Aorta (tissue), 5 donors: ENCODE results near the gene RIN3. TPM values are rescaled to one million over a fixed set of nuclear protein-coding genes. Genes with fewer than 3 reads are reported as not detected.
A peak's percentile ranks its signal among the peaks of the same experiment; 100 is the strongest.

ENCODE experiments used
- ATAC-seq: fragments of 200-7000 bp; cut with Tn5 transposase; one replicate; pipeline ENCODE4 v1.9.1; 2022; ENCODE audit warnings: moderate library complexity; ENCODE audit not compliant: low FRiP score
- DNase-seq, 2 donors: peaks; one replicate each; pipeline ENCODE4 v3.0.0-alpha.2; 2020
- H3K27ac ChIP-seq, 2 donors: one replicate each; pipeline ENCODE4 v1.5.1; 2013; ENCODE audit warnings: low read length in 2 of 2, mild to moderate bottlenecking in 2 of 2, moderate library complexity in 2 of 2, control low read depth in 1 of 2, inconsistent platforms in 1 of 2, low read depth in 1 of 2
- H3K27me3 ChIP-seq, 2 donors: one replicate each; pipeline ENCODE4 v1.6.1; 2013; ENCODE audit warnings: control low read depth in 1 of 2, low read length in 1 of 2, mild to moderate bottlenecking in 1 of 2, moderate library complexity in 1 of 2; ENCODE audit not compliant: insufficient read depth in 2 of 2, control insufficient read depth in 1 of 2
- H3K36me3 ChIP-seq, 2 donors: one replicate each; pipeline ENCODE4 v1.6.1; 2013; ENCODE audit warnings: control low read depth in 1 of 2, low read length in 1 of 2, mild to moderate bottlenecking in 1 of 2; ENCODE audit not compliant: insufficient read depth in 2 of 2, control insufficient read depth in 1 of 2
- H3K4me1 ChIP-seq, 2 donors: one replicate each; pipeline ENCODE4 v1.6.1; 2013; ENCODE audit warnings: low read length in 2 of 2, control low read depth in 1 of 2, mild to moderate bottlenecking in 1 of 2, moderate library complexity in 1 of 2; ENCODE audit not compliant: insufficient read depth in 2 of 2, control insufficient read depth in 1 of 2
- H3K4me3 ChIP-seq, 2 donors: one replicate each; pipeline ENCODE4 v1.5.1; 2013; ENCODE audit warnings: low read length in 2 of 2, control low read depth in 1 of 2, mild to moderate bottlenecking in 1 of 2
- H3K9me3 ChIP-seq: one replicate; pipeline ENCODE4 v1.6.1; 2013; ENCODE audit warnings: mild to moderate bottlenecking, low read length; ENCODE audit not compliant: control insufficient read depth
- WGBS, 2 donors: extraction: QIAGEN DNeasy Blood & Tissue Kit; methylation state at CpG; one replicate each; pipeline ENCODE4 v1.1.7; 2013; 5-methylcytosine and 5-hydroxymethylcytosine counted together
- intact Hi-C, 2 donors: fragments of 100-400 bp; cut with DNase I; formaldehyde crosslinking; loops; one replicate each; pipeline versions ENCODE4 v1.14.2 to v1.15.0; 2022
- polyA plus RNA-seq, 2 donors: library from polyadenylated mRNA; stranded (reverse); fragments of 200-250 nt; gene quantifications; one replicate each; pipeline ENCODE4 v1.2.3, GENCODE V29; 2013
- total RNA-seq, 2 donors: library from RNA; stranded (reverse); fragmentation: NEBNext Ultra II Directional; extraction: Animal tissue kit (Norgen Biotek cat#: 25700); gene quantifications; one replicate each; pipeline ENCODE4 v1.2.1, GENCODE V29; 2021
- donor health status: healthy with polysubstance abuse.
- donor health status: Bipolar disorder and iron deficiency.
- donor health status: DM: no; HTN: no; CAD: no.
- donor health status: DM: no; HTN: no; CAD: no.
- donor health status: DM: yes; HTN: yes; CAD: no.

Gene RIN3
- total and polyA plus RNA-seq, 4 donors = 10.5 to 53.8 (median 30.1) TPM

DNA sequence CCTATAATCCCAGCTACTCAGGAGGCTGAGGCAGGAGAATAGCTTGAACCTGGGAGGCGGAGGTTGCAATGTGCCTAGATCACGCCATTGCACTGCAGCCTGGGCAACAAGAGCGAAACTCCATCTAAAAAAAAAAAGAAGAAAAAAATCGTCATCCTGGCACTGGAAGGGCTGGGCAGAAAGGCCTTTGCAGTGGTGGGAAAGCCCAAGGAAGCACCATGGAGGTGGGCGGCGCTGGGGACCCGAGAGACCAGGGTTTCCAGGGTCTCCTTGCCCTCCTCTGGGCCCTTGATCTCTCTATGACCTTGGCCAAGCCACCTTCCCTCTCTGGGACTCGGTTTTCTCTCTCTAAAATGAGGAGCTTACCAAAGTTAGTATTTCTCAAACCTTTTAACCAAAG, 169.5 kb downstream of the RIN3 start:
- Histone ChIP-seq H3K36me3 (peaks cover 0 to 6% of the 10 kb centered on the region in 2 donors), H3K27ac (no peak overlapping the region), H3K9me3 (no peaks in the 10 kb centered on the region), H3K4me3 (no peak overlapping the region), H3K27me3 (no peaks in the 10 kb centered on the region), H3K4me1 (no peaks in the 10 kb centered on the region)
- intact Hi-C loops = loop anchor here (5.0 to 10.0 kb wide), 2 partner anchors 551 to 558 kb away; partner anchors contain the start of genes CPSF2 (in 1 of the 2) and NDUFB1 (in 1 of the 2)
- ATAC-seq (no peak), DNase-seq (peak; percentile 15 to 55)
- 92 to 93% methylated on average over 8 of the region's 8 CpGs for WGBS, 2 donors

DNA sequence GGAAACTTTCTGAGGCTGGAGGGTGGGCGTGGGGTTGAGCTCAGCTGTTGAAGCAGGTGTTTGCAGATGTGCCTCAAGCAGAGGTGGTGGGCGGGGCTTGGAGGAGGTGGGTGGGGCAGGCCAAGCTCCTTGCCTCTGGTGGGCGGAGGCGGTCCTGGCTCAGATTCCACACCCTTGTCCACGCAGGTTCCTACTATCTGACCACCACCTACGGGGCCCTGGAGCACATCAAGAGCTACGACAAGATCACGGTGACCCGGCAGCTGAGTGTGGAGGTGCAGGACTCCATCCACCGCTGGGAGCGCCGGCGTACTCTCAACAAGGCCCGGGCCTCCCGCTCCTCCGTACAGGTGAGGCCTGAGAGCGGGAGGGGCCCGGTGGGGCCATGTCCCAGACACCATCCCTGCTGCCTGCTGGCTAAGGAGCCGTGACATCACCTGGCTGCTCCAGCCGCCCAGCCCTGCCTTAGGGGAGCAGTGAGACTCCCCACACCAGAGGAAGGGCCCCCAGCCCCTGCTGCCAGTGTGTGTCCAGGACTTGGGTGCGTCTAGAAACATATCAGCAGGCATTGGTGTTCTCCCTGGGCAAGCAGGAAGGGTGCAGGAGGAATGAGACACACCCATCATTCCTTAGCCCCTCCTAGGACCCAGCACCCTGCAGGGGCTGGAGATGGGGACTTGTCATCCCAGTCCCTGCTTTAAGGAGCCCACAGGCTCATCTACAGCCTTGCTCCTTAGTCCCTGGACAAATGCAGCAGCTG, 171.4 kb downstream of the RIN3 start:
- ATAC-seq (no peak), DNase-seq (peak; percentile 53 to 78)
- intact Hi-C loops = loop anchor here (5.0 to 10.0 kb wide), 4 partner anchors 97 to 560 kb away; partner anchors contain the start of genes CPSF2 (in 1 of the 2) and NDUFB1 (in 1 of the 2)
- WGBS, 2 donors = 89 to 90% methylated on average over 21 of the region's 21 CpGs
- no peak overlapping the region for H3K4me3 ChIP-seq
- H3K27me3 ChIP-seq = no peaks in the 10 kb centered on the region
- no peak overlapping the region for H3K27ac ChIP-seq
- H3K9me3 ChIP-seq = no peaks in the 10 kb centered on the region
- no peaks in the 10 kb centered on the region for H3K4me1 ChIP-seq
- peaks cover 0 to 1% of the 10 kb centered on the region in 2 donors for H3K36me3 ChIP-seq

DNA sequence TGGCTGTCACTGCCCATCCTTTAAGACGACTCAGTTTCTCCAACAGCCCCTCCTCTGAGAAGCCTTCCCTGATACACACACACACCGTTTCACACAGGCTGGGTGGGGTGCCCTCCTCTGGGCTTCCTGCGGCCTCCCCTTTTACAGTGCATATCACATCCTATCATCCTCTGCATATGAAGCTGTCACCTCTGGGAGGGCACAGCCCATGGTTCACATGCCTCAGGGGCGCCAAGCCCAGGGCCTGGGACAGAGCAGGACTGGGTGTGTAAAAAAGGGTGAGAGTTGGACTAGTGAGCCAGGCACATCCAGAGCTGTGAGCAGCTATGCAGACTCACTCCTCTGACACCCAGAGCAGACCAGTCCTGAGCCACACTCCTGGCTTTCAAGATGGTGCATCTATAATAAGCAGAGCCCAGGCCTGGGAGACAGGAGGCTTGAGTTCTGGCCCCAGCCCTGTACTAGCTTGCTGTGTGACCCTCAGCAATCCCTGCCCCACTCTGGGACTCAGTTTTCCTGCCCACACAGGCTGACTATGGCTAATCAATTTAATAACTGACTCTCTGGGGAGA, 172.3 kb downstream of the RIN3 start:
- H3K4me1 ChIP-seq = no peaks in the 10 kb centered on the region
- no peak overlapping the region for H3K27ac ChIP-seq
- no peaks in the 10 kb centered on the region for H3K9me3 ChIP-seq
- no peaks in the 10 kb centered on the region for H3K27me3 ChIP-seq
- no peak for ATAC-seq
- WGBS, 2 donors = 94 to 98% methylated on average over 4 of the region's 4 CpGs
- peaks cover 0 to 1% of the 10 kb centered on the region in 2 donors for H3K36me3 ChIP-seq
- intact Hi-C loops = loop anchor here in 1 of 2 donors (5.0 to 10.0 kb wide), 3 partner anchors 96 to 561 kb away; partner anchors contain the start of genes CPSF2 and NDUFB1
- peak; percentile 40 to 56 for DNase-seq
- H3K4me3 ChIP-seq = no peak overlapping the region

DNA sequence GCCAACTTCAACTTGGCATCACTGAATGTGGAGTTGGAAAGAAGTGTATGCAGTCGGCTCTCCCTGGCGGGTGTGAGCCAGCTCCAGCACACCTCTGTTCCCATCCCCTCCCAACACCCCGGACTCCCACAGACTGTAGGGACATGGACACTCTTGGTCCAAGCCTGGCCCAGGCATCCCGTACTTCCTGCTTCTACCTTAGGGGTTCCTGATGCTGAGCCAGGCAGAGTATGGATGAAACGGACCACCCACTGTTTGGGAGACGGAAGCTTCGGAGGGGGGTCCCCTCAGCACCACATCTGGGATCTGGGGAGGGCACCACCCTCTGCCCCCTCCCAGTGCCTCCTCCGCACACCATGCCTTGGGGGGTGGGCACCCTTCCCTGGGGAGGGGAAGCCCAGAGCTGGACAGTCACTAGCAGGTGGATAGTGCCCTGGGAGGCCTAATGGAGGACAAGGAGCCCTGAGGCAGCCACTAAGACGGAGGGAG, 172.9 kb downstream of the RIN3 start:
- Histone ChIP-seq H3K27ac (no peak overlapping the region), H3K4me1 (no peaks in the 10 kb centered on the region), H3K27me3 (no peaks in the 10 kb centered on the region), H3K4me3 (no peak overlapping the region), H3K9me3 (no peaks in the 10 kb centered on the region), H3K36me3 (peaks cover 0 to 1% of the 10 kb centered on the region in 2 donors)
- 71% methylated on average over 9 of the region's 9 CpGs for WGBS, 2 donors
- peak in 1 of 2 donors; percentile 44 for DNase-seq
- intact Hi-C loops = loop anchor here in 1 of 2 donors (5.0 to 10.0 kb wide), 3 partner anchors 96 to 562 kb away; partner anchors contain the start of genes CPSF2 and NDUFB1
- ATAC-seq = no peak

DNA sequence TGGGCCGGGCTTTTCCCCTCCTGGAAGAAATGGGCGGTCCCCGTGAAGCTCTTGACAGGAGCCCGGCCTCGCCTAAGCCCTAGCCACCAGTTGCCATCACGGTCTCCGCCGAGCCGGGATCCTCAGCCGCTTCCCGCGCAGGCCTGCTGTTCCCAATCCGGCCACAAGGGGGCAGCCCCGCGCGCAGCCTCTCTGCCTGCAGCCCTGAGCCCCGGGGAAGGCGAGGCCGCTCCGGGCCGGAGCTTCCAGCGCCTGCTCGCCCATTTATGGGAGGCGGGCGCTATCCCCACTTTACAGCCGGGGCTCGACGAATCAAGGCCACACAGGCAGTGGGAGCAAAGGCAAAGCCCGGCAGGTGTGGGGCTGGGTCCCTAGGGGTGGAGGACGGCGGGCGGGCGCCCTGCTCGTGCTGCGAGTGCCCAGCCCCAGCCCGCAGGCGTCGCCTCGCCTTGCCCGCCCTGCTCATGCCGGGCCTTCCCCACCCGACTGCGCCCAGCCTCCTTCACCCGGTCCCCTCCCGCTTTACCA, 173.4 kb downstream of the RIN3 start:
- intact Hi-C loops = loop anchor here in 1 of 2 donors (5.0 to 10.0 kb wide), 3 partner anchors 95 to 562 kb away; partner anchors contain the start of genes CPSF2 and NDUFB1
- peak; percentile 85 to 95 for DNase-seq
- Histone ChIP-seq H3K9me3 (no peaks in the 10 kb centered on the region), H3K4me1 (no peaks in the 10 kb centered on the region), H3K27ac (no peak overlapping the region), H3K36me3 (peaks cover 0 to 1% of the 10 kb centered on the region in 2 donors), H3K4me3 (no peak overlapping the region), H3K27me3 (no peaks in the 10 kb centered on the region)
- 1 to 5% methylated on average over 39 to 45 of the region's 45 CpGs for WGBS, 2 donors
- peak; percentile 93 for ATAC-seq

DNA sequence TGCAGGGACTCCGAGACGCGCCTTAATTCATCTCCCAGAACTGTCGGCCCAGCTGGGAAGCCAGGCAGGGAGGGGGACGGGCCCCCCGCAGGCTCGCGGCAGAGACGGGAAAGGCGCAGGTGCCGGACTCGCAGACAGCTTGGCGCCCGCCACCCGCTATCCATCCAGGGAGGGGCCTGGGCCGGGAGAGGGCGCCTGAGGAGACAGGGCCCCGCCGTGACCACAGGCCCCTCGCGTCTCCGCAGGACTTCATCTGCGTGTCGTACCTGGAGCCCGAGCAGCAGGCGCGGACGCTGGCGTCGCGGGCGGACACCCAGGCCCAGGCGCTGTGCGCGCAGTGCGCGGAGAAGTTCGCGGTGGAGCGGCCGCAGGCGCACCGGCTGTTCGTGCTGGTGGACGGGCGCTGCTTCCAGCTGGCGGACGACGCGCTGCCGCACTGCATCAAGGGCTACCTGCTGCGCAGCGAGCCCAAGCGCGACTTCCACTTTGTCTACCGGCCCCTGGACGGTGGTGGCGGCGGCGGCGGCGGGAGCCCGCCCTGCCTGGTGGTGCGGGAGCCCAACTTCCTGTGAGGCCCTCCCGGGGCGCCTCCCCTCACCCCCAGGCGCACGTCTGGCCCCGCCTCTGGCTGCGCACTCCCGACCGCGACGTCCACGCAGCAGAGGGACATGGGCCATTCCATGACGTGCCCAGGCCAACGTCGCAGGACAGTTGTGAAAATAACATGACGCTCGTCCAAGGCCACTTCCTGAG, 174.3 kb downstream of the RIN3 start:
- DNase-seq = peak in 1 of 2 donors; percentile 59
- ATAC-seq = peak; percentile 3
- H3K27me3 ChIP-seq = no peaks in the 10 kb centered on the region
- WGBS, 2 donors = 37 to 42% methylated on average over 75 to 80 of the region's 80 CpGs
- no peak overlapping the region for H3K27ac ChIP-seq
- intact Hi-C loops = loop anchor here in 1 of 2 donors (5.0 to 10.0 kb wide), 3 partner anchors 94 to 563 kb away; partner anchors contain the start of genes CPSF2 and NDUFB1
- H3K36me3 ChIP-seq = no peaks in the 10 kb centered on the region
- no peaks in the 10 kb centered on the region for H3K4me1 ChIP-seq
- no peaks in the 10 kb centered on the region for H3K9me3 ChIP-seq
- H3K4me3 ChIP-seq = no peak overlapping the region

DNA sequence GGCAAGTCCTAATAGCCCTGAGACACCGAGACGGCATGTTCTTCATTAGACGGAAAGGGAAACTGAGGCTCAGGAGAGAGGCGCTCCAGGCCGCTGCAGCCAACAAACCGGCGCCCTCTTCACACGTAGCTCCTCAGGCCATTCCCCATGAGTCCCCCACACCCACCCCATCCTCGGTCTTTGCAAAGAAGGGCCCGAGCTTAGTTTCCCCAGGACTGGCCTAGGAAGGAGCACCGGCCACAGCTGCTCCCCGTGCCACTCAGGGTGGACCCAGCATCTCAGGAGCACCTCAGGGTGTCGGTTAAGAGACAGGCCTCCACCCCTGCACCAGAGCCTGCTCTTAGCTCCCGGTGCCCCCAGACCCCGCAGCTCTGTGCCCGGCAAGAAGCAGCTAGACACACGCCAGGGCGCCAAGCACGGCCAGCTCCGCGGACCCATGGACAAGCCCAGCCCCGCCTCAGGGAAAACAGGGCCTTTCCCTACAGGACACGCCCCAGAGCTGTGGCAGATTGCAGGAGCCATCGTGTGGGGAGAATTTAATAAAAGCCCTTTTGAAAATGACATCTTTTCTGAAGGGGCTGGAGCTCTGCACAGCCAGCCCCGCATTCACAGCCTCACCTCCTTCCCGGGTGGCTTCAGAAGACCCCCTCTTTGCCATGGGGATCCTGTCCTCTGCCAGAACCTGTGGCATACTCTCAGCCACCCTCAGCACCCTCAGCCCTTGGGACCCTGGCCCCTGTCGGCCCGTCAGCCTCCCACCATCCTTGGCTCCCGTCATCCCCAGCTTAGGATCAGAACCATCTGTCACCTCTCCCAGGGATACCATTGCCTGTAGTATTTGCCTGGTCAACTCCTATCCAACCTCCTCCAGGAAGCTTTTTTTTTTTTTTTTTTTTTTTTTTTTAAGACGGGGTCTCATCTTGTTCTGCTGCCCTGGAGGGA, 175.1 kb downstream of the RIN3 start:
- intact Hi-C loops = loop anchor here in 1 of 2 donors (5.0 to 10.0 kb wide), 3 partner anchors 94 to 564 kb away; partner anchors contain the start of genes CPSF2 and NDUFB1
- Histone ChIP-seq H3K4me3 (no peak overlapping the region), H3K9me3 (no peaks in the 10 kb centered on the region), H3K27ac (no peak overlapping the region), H3K36me3 (no peaks in the 10 kb centered on the region), H3K4me1 (no peaks in the 10 kb centered on the region), H3K27me3 (no peaks in the 10 kb centered on the region)
- DNase-seq = peak in 1 of 2 donors; percentile 45
- no peak for ATAC-seq
- WGBS, 2 donors = 92 to 93% methylated on average over 29 to 30 of the region's 30 CpGs
